Measurements from ENCODE around the gene ACTL10.

ACTL10 gene

GRCh38 chr20:33649201-33649681, 17.5 kb upstream of the ACTL10 start:
- DNase-seq (ENCODE audit: low spot score), result no peak

- DNase-seq (ENCODE audit: low spot score), result no peak
Measured at GRCh38 chr20:33650111-33650752, 16.5 kb upstream of the ACTL10 start.

- DNase-seq (ENCODE audit: low spot score), result no peak
Measured at GRCh38 chr20:33650753-33651561, 15.8 kb upstream of the ACTL10 start.

- no peak for DNase-seq (ENCODE audit: low spot score)
Measured at GRCh38 chr20:33651562-33652048, 15.1 kb upstream of the ACTL10 start.

GRCh38 chr20:33653218-33653899, 13.4 kb upstream of the ACTL10 start:
- no peak for DNase-seq (ENCODE audit: low spot score)

GRCh38 chr20:33653900-33654596, 12.7 kb upstream of the ACTL10 start:
- DNase-seq (ENCODE audit: low spot score), result no peak

- DNase-seq (ENCODE audit: low spot score), result no peak
Measured at GRCh38 chr20:33654680-33655161, 12.0 kb upstream of the ACTL10 start.

GRCh38 chr20:33655164-33655563, 11.6 kb upstream of the ACTL10 start:
- no peak for DNase-seq (ENCODE audit: low spot score)

- no peak for DNase-seq (ENCODE audit: low spot score)
Measured at GRCh38 chr20:33656010-33656782, 10.5 kb upstream of the ACTL10 start.

GRCh38 chr20:33656783-33657703, 9.7 kb upstream of the ACTL10 start:
- no peak for DNase-seq (ENCODE audit: low spot score)

- DNase-seq (ENCODE audit: low spot score), result no peak
Measured at GRCh38 chr20:33657704-33658095, 9.0 kb upstream of the ACTL10 start.

GRCh38 chr20:33658510-33658909, 8.2 kb upstream of the ACTL10 start:
- no peak for DNase-seq (ENCODE audit: low spot score)

- no peak for DNase-seq (ENCODE audit: low spot score)
Measured at GRCh38 chr20:33658929-33659328, 7.8 kb upstream of the ACTL10 start.

GRCh38 chr20:33659341-33660034, 7.3 kb upstream of the ACTL10 start:
- no peak for DNase-seq (ENCODE audit: low spot score)

GRCh38 chr20:33660035-33660684, 6.6 kb upstream of the ACTL10 start:
- no peak for DNase-seq (ENCODE audit: low spot score)

GRCh38 chr20:33660685-33661058, 6.1 kb upstream of the ACTL10 start:
- DNase-seq (ENCODE audit: low spot score), result no peak

- DNase-seq (ENCODE audit: low spot score), result no peak
Measured at GRCh38 chr20:33662172-33662571, 4.6 kb upstream of the ACTL10 start, which contains the start of gene C20orf144. TSS of gene C20orf144 (plus strand) at chr20:33662327. CDS start at chr20:33662346, 19 bp downstream.

- DNase-seq (ENCODE audit: low spot score), result peak; percentile 79
Measured at GRCh38 chr20:33663161-33664084, 3.3 kb upstream of the ACTL10 start.

Data from putamen (tissue), 1 donor.